Endometrial microvascular endothelial cells (primary cell): ENCODE measurements around the gene SERGEF. TPM values are rescaled to one million over a fixed set of nuclear protein-coding genes. Genes with fewer than 3 reads are reported as not detected.

ENCODE experiments used
- in situ Hi-C: cut with HindIII; loops from 2 replicates; pipeline ENCODE4 v1.10.0; 2017; ENCODE audit warnings: low sequenced_read_pairs, low pct_unique_long_range_greater_than_20kb; ENCODE audit errors: inconsistent ontology term
- total RNA-seq: library from RNA; depleted of rRNA; stranded (reverse); fragments of >200 nt; gene quantifications from one replicate; pipeline ENCODE4 v1.2.3, GENCODE V29; 2015; ENCODE audit errors: inconsistent ontology term

The SERGEF gene
- total RNA-seq, 1 donor from 2014 or later: 18.5 TPM

DNA sequence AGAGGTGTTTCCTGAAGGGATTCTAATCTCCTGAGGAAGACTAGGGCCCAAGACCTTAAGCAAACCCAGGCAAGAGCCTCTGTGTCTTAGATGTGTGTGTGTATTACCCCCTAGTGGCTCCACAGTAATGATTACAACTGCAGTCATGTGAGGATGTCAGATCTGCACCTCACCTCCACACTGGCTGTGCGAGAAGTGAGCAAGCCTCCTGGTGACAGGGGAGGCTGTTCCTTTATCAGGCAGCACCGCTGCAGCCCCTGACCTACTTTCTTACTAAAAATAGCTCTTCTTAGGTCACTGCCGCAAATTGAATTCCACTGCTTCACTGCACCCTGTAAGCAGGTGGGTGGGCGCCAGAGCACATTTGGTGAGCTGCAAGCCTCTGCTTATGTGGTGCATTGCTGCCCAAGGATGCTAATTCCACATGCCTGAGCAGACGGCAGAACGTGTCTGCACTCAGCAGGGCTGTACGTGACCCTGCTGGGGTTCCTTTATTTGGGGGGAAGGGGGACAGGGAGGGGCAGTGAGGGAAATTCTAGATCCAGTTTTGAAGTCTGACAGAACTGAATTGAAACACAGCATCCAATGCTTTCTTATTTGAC is 165.9 kb downstream of the SERGEF start:
- in situ Hi-C loops: no loop called here

- in situ Hi-C loops: no loop called here
Observed at GRCh38 chr11:17845431-17845881, 167.4 kb downstream of the SERGEF start.

DNA sequence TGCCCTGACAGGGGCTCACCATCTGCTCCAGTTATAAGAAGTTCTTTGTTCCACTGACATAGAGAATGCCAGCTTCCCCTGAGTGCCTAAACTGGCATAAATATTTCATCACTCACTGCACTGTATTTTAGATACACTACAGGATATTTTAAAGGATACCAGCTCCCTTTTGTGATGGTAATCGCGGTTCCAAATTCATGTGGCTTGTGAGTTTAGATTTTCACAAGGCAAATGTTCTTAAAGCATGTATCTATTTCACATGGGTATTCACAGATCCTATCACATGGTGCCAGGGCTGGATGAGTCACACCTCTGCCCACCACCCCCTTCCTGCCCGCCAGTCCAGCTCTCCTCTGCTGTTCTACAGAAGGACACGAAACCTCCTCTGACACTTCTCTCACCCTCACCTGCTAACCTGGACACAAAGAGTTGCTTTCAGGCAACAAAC is 172.7 kb downstream of the SERGEF start:
- in situ Hi-C loops: no loop called here

GRCh38 chr11:17839450-17839849 is 173.4 kb downstream of the SERGEF start:
- in situ Hi-C loops: no loop called here

DNA sequence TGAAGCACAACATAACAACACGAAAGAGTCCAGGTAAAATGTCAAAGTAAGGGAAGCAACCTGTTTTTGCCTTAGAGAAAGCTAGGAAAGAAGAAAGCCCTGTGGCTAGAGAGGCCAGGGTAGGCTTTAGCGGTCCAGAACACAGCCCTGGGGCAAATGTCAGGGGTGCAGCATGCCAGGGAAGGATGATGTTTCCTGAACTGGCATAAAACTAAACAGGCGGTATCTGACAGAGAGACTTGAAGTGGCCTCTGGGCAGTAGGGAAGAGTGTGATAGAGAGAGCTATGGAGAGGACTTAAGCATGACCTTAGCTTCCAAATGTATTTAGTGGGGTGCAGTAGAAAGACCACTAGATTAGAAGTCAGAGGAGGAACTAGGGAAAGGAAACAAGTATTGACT is 174.7 kb downstream of the SERGEF start:
- in situ Hi-C loops: no loop called here

- in situ Hi-C loops: no loop called here
Observed at GRCh38 chr11:17831883-17832282, 181.0 kb downstream of the SERGEF start.

GRCh38 chr11:17831228-17831627 is 181.6 kb downstream of the SERGEF start:
- in situ Hi-C loops: no loop called here

DNA sequence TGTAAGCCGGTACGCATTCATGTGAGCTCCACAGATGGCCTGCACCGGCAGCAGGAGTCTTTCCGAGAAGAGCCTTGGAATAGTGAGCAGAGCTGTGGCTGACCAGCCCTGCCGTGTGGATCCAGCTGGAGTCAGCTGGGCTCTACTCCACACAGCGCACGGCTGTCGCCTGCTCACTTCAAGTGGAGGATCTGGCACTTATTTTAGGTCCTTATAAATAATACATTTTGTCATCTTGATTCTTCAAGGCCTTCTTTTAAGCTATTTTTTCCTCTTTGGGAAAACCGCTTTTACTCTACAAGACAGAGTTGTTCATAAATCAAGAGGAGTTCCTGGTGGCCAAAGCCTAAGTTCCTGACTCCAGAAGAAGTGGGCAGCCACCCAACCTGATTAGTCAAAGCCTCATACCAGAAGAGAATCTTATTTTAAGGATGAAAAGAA is 184.5 kb downstream of the SERGEF start:
- in situ Hi-C loops: no loop called here

DNA sequence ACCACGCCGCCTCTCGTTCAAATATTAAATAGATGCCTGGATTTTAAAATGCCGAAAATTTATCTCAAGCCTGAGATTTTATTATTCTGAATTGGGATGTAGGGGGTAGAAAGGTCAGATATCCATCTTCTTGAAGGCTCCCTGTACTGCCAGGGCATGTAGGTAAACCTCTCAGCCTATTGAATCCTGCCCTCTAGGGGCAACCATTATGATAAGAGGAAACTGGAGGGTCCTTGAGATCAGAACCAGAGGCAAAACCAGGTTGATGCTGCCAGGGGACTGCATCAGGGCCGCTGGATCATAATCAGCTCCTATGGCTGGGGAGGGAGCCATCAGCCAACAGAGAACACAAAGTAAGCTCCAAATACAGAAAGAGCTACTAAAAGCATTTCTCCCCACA is 185.8 kb downstream of the SERGEF start:
- in situ Hi-C loops: no loop called here

- in situ Hi-C loops: no loop called here
Observed at GRCh38 chr11:17822401-17822781, 190.5 kb downstream of the SERGEF start.

DNA sequence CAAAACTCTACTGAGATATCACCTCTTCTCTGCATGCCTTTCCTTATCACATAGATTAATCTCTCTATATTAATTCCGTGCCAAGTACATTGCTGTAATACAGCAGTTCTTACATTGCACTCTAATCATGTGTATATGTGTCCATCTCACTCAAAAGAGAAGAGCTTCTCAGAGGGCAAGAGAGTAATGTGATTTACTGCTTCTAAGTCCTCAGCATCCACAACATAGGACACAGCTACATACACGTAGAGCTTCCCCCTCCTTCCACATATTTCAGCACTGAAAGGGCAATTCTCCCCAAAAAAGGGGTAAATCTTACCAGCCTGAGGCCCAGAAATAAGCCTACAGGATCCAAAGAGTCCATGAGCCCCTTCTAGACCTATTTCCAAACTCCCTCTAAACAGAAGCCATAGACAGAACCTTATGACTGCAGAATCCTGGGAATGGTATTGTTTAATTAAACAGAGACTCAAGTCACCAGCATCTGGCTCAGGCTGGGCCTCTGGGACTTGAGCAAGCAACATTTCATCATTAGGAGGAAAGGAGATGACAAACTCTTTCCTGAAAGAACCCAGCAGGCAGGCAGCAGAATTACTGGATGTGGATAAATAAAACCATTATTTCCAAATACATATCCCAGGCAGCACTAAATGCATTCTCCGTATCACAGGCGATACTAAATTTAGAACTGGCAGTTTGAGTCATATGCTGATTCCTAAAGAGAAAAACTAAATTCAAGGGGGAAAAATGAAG is 191.0 kb downstream of the SERGEF start:
- in situ Hi-C loops: no loop called here

GRCh38 chr11:17816232-17816931 is 196.5 kb downstream of the SERGEF start:
- in situ Hi-C loops: no loop called here

- in situ Hi-C loops: no loop called here
Observed at GRCh38 chr11:17814546-17814945, 198.3 kb downstream of the SERGEF start.

DNA sequence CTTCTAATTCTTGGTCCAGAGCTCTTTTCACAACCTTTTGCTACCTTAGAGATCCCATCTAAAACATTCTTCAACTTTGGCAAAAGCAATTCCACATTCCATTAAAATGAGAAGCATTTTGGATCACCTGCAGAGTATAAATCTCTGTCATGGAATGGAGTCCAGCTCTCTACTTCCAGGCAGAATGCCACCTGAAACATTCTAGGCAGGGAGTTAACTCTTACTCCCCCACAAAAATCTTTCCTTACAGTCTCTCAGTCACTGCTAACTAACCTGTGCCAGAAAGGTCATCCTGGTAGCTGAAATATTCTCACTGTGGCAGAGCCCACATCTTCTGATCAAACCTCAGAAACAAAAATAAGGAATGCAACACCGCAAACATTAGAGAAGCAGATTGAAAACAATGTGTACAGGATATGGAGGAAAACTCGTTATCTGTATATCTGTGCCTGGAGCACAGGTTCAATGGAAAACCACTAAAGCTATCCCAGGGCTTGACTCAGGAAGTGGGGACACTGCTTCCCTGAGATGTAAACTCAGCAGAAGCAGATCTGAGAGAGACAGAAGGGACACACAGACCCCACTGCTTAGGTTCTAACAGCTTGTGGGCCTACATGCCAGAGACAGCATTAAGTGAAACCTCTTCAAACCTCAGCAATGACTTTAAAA is 199.3 kb downstream of the SERGEF start:
- in situ Hi-C loops: no loop called here

DNA sequence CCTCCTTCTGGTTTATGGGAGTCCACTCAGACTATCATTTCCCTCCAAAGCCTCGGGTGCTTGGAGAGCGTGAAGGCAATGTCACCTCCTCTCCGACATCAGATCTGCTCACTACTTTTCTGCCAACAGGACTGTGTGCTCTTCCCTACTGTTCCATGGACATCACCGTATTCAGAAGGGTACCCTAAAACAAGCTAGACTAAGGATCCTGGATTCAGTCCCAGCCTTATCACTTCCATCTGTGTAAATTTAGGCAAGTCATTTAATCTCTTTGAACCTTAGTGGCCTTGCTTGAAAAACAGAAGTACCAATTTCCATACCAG is 200.0 kb downstream of the SERGEF start:
- in situ Hi-C loops: no loop called here

DNA sequence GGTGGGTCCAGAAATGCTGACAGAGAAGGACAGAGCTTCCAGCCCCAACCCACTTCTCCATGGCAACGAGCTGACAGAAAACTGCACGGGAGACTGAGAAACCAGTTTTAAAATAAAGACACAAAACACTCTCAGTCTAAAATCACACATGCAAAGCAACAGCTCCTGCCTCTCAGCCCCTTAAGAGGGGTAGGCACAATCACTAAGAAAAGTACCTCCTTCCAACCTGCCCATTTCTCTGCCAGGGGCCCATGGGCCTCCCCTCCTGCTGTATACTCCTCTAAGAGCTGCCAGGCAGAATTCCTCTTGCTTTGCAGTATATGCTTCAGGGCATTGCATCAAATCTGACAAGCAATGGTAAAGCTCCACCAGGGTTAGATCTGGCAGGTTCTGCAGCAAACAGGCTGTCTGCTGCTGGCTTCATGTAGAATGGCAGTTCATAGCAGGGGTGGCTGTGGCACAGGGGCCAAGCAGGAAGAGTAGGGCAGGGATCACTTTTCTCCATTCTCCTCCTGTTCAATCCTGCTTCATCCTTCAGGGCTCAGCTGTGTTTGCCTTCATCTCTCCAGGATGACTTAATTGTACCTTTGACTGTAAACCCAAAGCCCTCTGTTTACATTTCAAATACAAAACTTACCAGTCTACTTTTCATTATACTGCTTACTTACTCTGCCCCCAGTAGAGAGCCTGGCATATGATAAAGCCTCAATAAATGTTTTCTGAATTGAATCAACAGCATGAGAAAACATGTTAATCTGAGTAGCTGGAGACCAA is 200.6 kb downstream of the SERGEF start:
- in situ Hi-C loops: no loop called here

GRCh38 chr11:17811352-17811751 is 201.5 kb downstream of the SERGEF start:
- in situ Hi-C loops: no loop called here

GRCh38 chr11:17810746-17811145 is 202.1 kb downstream of the SERGEF start:
- in situ Hi-C loops: no loop called here

DNA sequence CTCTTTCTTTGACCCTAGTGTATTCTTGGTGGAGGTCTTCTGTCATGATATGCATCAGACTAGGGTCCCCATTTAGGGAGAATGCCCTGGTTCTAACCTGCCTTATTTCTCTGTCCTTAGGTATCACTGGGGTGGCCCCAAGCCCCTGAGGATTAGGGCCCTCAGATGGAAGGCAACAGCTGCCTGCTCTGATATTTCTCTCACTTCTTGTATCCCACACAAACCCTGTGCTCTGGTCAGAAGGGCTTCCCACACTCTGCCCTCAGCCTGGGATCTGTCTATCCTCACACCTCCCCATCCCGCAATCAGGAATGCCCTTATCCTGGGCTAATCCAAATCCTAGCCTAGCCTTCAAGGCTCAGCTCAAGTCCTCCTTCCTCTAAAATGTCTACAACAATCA is 202.8 kb downstream of the SERGEF start:
- in situ Hi-C loops: no loop called here
